GM23338 (cell line): Measurements from ENCODE around the gene NPAS4. TPM values are rescaled to one million over a fixed set of nuclear protein-coding genes. Genes with fewer than 3 reads are reported as not detected.
A peak's percentile ranks its signal among the peaks of the same experiment; 100 is the strongest.

ENCODE experiments used
- ATAC-seq: fragments of 200-7000 bp; cut with Tn5 transposase; 3 replicates; pipeline ENCODE4 v1.9.1; 2020
- DNase-seq: peaks from one replicate; pipeline ENCODE4 v3.0.0-alpha.2; 2015; ENCODE audit warnings: low spot score
- H2AFZ ChIP-seq: fragments of 200-600 bp; sonication (generic); 2 replicates; pipeline ENCODE4 v1.8.0; 2016; ENCODE audit warnings: antibody characterized with exemption, mild to moderate bottlenecking, moderate library complexity
- H3F3A ChIP-seq: fragments of 200-600 bp; sonication (generic); replicated peaks from 2 replicates; pipeline ENCODE4 v1.8.0; 2017; ENCODE audit warnings: antibody characterized with exemption, mixed run types, low read depth
- H3K27ac ChIP-seq: fragments of 200-600 bp; sonication (generic); 2 replicates; pipeline ENCODE4 v1.6.1; 2016; ENCODE audit warnings: low read depth
- H3K27me3 ChIP-seq: fragments of 200-600 bp; sonication (generic); 2 replicates; pipeline ENCODE4 v1.8.0; 2016; ENCODE audit warnings: mild to moderate bottlenecking, mixed run types, moderate library complexity; ENCODE audit not compliant: insufficient read depth
- H3K36me3 ChIP-seq: fragments of 200-600 bp; sonication (generic); 2 replicates; pipeline ENCODE4 v1.8.0; 2016; ENCODE audit warnings: mild to moderate bottlenecking; ENCODE audit not compliant: insufficient read depth
- H3K4me1 ChIP-seq: fragments of 200-600 bp; sonication (generic); 2 replicates; pipeline ENCODE4 v1.8.0; 2016; ENCODE audit warnings: mild to moderate bottlenecking, moderate library complexity; ENCODE audit not compliant: insufficient read depth
- H3K4me2 ChIP-seq: fragments of 200-600 bp; sonication (generic); 2 replicates; pipeline ENCODE4 v1.7.1; 2017; ENCODE audit warnings: mixed run types
- H3K4me3 ChIP-seq: fragments of 200-600 bp; sonication (generic); 2 replicates; pipeline ENCODE4 v1.6.1; 2016; ENCODE audit warnings: mixed run types
- H3K79me2 ChIP-seq: fragments of 200-600 bp; sonication (generic); replicated peaks from 2 replicates; pipeline ENCODE4 v1.8.0; 2017; ENCODE audit warnings: mild to moderate bottlenecking; ENCODE audit not compliant: insufficient read depth
- H3K9me2 ChIP-seq: fragments of 200-600 bp; sonication (generic); 2 replicates; pipeline ENCODE4 v1.8.0; 2017; ENCODE audit not compliant: insufficient read depth
- H4K20me1 ChIP-seq: fragments of 200-600 bp; sonication (generic); replicated peaks from 2 replicates; pipeline ENCODE4 v1.8.0; 2017; ENCODE audit warnings: mild to moderate bottlenecking; ENCODE audit not compliant: insufficient read depth
- H3K27ac Mint-ChIP-seq: 2 replicates; pipeline ENCODE4 v1.8.0; 2020; ENCODE audit warnings: inconsistent platforms, mild to moderate bottlenecking, moderate library complexity, mixed read lengths
- H3K27me3 Mint-ChIP-seq: 3 replicates; pipeline ENCODE4 v1.8.0; 2022; ENCODE audit warnings: low read depth, mild to moderate bottlenecking, moderate library complexity, mixed read lengths, inconsistent platforms; ENCODE audit not compliant: insufficient read depth, poor library complexity
- H3K36me3 Mint-ChIP-seq: 3 replicates; pipeline ENCODE4 v1.8.0; 2021; ENCODE audit warnings: low read depth, mild to moderate bottlenecking, inconsistent platforms, moderate library complexity, mixed read lengths
- H3K4me1 Mint-ChIP-seq: 3 replicates; pipeline ENCODE4 v1.8.0; 2020; ENCODE audit warnings: mild to moderate bottlenecking, inconsistent platforms, mixed read lengths
- H3K4me3 Mint-ChIP-seq: 3 replicates; pipeline ENCODE4 v1.8.0; 2021; ENCODE audit warnings: moderate library complexity, mild to moderate bottlenecking, inconsistent platforms, mixed read lengths
- H3K9me3 Mint-ChIP-seq: 3 replicates; pipeline ENCODE4 v1.8.0; 2020; ENCODE audit warnings: moderate library complexity, mild to moderate bottlenecking, inconsistent platforms, mixed read lengths
- CREB1 ChIP-seq: fragments of 250-450 bp; sonication (Bioruptor Pico); IDR thresholded peaks from 2 replicates; pipeline ENCODE4 v1.5.0; 2020; ENCODE audit warnings: low read depth, mild to moderate bottlenecking, moderate library complexity
- CTCF ChIP-seq, 2 experiments: fragments of 200-600 bp in 1 of 2; sonication (generic) in 1 of 2; conservative IDR thresholded peaks; 2 replicates each; pipeline versions ENCODE4 v1.5.1 to v1.6.1; 2016 to 2017; ENCODE audit warnings: antibody characterized with exemption in 2 of 2, low read depth in 2 of 2, mild to moderate bottlenecking in 2 of 2, moderate library complexity in 1 of 2
- EZH2 ChIP-seq: fragments of 200-600 bp; sonication (generic); IDR thresholded peaks from one replicate; pipeline ENCODE4 v1.8.0; 2017; ENCODE audit warnings: antibody characterized with exemption, mild to moderate bottlenecking, low read depth; ENCODE audit not compliant: unreplicated experiment
- EZH2phosphoT487 ChIP-seq: fragments of 200-600 bp; sonication (generic); IDR thresholded peaks from one replicate; pipeline ENCODE4 v1.8.1; 2018; ENCODE audit warnings: antibody characterized with exemption; ENCODE audit not compliant: unreplicated experiment
- JUNB ChIP-seq: IDR thresholded peaks from one replicate; pipeline ENCODE4 v1.6.1; 2016; ENCODE audit warnings: antibody characterized with exemption; ENCODE audit not compliant: unreplicated experiment
- NANOG ChIP-seq: IDR thresholded peaks from 2 replicates; pipeline ENCODE4 v1.6.1; 2016; ENCODE audit warnings: antibody characterized with exemption, borderline replicate concordance
- REST ChIP-seq: IDR thresholded peaks from one replicate; pipeline ENCODE4 v1.6.1; 2018; ENCODE audit warnings: antibody characterized with exemption; ENCODE audit not compliant: unreplicated experiment
- STAT1 ChIP-seq: IDR thresholded peaks from one replicate; pipeline ENCODE4 v1.6.1; 2016; ENCODE audit warnings: antibody characterized with exemption; ENCODE audit not compliant: unreplicated experiment
- polyA plus RNA-seq: library from polyadenylated mRNA; unstranded; fragments of >200 nt; fragmentation: Nextera tagmentation; extraction: Ambion mirVana; gene quantifications from 2 replicates; pipeline ENCODE4 v1.2.1, GENCODE V29; 2016
- total RNA-seq: library from RNA; depleted of rRNA; stranded (reverse); fragments of >200 nt; shearing (Covaris generic); gene quantifications from 2 replicates; pipeline ENCODE4 v1.2.3, GENCODE V29; 2014
- TF ChIP-seq, protein P1 (sequence below): fragments of 250-450 bp; sonication (Bioruptor Pico); IDR thresholded peaks from 2 replicates; pipeline ENCODE4 v1.5.0; 2020; ENCODE audit warnings: mild to moderate bottlenecking, moderate library complexity

The NPAS4 gene
- total and polyA plus RNA-seq, 2 experiments from 2014 or later = 0.71 to 0.97 TPM

- H3K4me1 Mint-ChIP-seq = peaks cover 37% of the 10 kb centered on the region
- H3K36me3 ChIP-seq = no peaks in the 10 kb centered on the region
- no peaks in the 10 kb centered on the region for H3K27me3 ChIP-seq
- H3K9me3 Mint-ChIP-seq = no peaks in the 10 kb centered on the region
- H3K79me2 ChIP-seq = peaks cover 9% of the 10 kb centered on the region; the same call in 1 of the 2 replicates
- H3K4me1 ChIP-seq = peaks cover 31% of the 10 kb centered on the region
- no peak overlapping the region for H2AFZ ChIP-seq
- H3K36me3 Mint-ChIP-seq = peaks cover 2% of the 10 kb centered on the region; the same call in 1 of the 3 replicates
- no peak for DNase-seq
- peaks cover 3% of the 10 kb centered on the region for H3K27me3 Mint-ChIP-seq
- H3K4me2 ChIP-seq = peak overlapping the region; percentile 80; the same call in 1 of the 2 replicates
- no peak overlapping the region for H3K27ac Mint-ChIP-seq
- no peaks in the 10 kb centered on the region for H3K9me2 ChIP-seq
- no peak overlapping the region for H3K4me3 ChIP-seq
- H4K20me1 ChIP-seq = no peaks in the 10 kb centered on the region
- no peak for ATAC-seq
- peak overlapping the region; percentile 45 for H3K4me3 Mint-ChIP-seq
- no peak for TF ChIP-seq STAT1
- TF ChIP-seq, protein P1, sequence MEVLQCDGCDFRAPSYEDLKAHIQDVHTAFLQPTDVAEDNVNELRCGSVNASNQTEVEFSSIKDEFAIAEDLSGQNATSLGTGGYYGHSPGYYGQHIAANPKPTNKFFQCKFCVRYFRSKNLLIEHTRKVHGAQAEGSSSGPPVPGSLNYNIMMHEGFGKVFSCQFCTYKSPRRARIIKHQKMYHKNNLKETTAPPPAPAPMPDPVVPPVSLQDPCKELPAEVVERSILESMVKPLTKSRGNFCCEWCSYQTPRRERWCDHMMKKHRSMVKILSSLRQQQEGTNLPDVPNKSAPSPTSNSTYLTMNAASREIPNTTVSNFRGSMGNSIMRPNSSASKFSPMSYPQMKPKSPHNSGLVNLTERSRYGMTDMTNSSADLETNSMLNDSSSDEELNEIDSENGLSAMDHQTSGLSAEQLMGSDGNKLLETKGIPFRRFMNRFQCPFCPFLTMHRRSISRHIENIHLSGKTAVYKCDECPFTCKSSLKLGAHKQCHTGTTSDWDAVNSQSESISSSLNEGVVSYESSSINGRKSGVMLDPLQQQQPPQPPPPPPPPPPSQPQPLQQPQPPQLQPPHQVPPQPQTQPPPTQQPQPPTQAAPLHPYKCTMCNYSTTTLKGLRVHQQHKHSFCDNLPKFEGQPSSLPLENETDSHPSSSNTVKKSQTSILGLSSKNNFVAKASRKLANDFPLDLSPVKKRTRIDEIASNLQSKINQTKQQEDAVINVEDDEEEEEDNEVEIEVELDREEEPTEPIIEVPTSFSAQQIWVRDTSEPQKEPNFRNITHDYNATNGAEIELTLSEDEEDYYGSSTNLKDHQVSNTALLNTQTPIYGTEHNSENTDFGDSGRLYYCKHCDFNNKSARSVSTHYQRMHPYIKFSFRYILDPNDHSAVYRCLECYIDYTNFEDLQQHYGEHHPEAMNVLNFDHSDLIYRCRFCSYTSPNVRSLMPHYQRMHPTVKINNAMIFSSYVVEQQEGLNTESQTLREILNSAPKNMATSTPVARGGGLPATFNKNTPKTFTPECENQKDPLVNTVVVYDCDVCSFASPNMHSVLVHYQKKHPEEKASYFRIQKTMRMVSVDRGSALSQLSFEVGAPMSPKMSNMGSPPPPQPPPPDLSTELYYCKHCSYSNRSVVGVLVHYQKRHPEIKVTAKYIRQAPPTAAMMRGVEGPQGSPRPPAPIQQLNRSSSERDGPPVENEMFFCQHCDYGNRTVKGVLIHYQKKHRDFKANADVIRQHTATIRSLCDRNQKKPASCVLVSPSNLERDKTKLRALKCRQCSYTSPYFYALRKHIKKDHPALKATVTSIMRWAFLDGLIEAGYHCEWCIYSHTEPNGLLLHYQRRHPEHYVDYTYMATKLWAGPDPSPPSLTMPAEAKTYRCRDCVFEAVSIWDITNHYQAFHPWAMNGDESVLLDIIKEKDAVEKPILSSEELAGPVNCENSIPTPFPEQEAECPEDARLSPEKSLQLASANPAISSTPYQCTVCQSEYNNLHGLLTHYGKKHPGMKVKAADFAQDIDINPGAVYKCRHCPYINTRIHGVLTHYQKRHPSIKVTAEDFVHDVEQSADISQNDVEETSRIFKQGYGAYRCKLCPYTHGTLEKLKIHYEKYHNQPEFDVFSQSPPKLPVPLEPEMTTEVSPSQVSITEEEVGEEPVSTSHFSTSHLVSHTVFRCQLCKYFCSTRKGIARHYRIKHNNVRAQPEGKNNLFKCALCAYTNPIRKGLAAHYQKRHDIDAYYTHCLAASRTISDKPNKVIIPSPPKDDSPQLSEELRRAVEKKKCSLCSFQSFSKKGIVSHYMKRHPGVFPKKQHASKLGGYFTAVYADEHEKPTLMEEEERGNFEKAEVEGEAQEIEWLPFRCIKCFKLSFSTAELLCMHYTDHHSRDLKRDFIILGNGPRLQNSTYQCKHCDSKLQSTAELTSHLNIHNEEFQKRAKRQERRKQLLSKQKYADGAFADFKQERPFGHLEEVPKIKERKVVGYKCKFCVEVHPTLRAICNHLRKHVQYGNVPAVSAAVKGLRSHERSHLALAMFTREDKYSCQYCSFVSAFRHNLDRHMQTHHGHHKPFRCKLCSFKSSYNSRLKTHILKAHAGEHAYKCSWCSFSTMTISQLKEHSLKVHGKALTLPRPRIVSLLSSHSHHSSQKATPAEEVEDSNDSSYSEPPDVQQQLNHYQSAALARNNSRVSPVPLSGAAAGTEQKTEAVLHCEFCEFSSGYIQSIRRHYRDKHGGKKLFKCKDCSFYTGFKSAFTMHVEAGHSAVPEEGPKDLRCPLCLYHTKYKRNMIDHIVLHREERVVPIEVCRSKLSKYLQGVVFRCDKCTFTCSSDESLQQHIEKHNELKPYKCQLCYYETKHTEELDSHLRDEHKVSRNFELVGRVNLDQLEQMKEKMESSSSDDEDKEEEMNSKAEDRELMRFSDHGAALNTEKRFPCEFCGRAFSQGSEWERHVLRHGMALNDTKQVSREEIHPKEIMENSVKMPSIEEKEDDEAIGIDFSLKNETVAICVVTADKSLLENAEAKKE (CRISPR knock-in tag) = no peak
- no peak for TF ChIP-seq JUNB
- H3K27ac ChIP-seq = no peak overlapping the region
- peaks cover 26% of the 10 kb centered on the region for H3F3A ChIP-seq
Measured at GRCh38 chr11:66410191-66410590, 10.6 kb upstream of the NPAS4 start.

- Histone ChIP-seq H3F3A (peaks cover 31% of the 10 kb centered on the region), H4K20me1 (no peaks in the 10 kb centered on the region), H3K79me2 (peaks cover 9% of the 10 kb centered on the region; the same call in 1 of the 2 replicates), H2AFZ (no peak overlapping the region), H3K27me3 (no peaks in the 10 kb centered on the region), H3K4me2 (peak overlapping the region; percentile 20; the same call in 1 of the 2 replicates), H3K4me1 (peaks cover 36% of the 10 kb centered on the region), H3K9me2 (no peaks in the 10 kb centered on the region), H3K4me3 (no peak overlapping the region), H3K36me3 (no peaks in the 10 kb centered on the region), H3K27ac (no peak overlapping the region)
- Mint-ChIP-seq H3K27ac (peak overlapping the region; percentile 2; the same call in 1 of the 2 replicates), H3K9me3 (no peaks in the 10 kb centered on the region), H3K36me3 (peaks cover 2% of the 10 kb centered on the region; the same call in 1 of the 3 replicates), H3K4me3 (peak overlapping the region; percentile 26; the same call in 1 of the 3 replicates), H3K4me1 (peaks cover 40% of the 10 kb centered on the region), H3K27me3 (peaks cover 5% of the 10 kb centered on the region)
- DNase-seq = no peak
- ATAC-seq = no peak
- TF ChIP-seq STAT1 (no peak), EZH2 (no peak), NANOG (no peak), REST (no peak), CREB1 (CRISPR knock-in tag) (no peak), CTCF (conservative IDR thresholded peaks at IDR 0.05; ENCODE audit: low read depth in 2 of 2) (no peak), EZH2phosphoT487 (no peak)
Measured at GRCh38 chr11:66411323-66411722, 9.5 kb upstream of the NPAS4 start.
